Fibroblast of villous mesenchyme (primary cell): Measurements from ENCODE around the gene C11orf97. TPM values are rescaled to one million over a fixed set of nuclear protein-coding genes. Genes with fewer than 3 reads are reported as not detected.
"Not testable (repeated sequence)": the region's sequence is repeated elsewhere in the genome, so short reads cannot be mapped to it uniquely, and the experiment has no call there.

ENCODE experiments used
- DNase-seq: peaks from one replicate; pipeline ENCODE4 v3.0.0-alpha.2; 2010; ENCODE audit warnings: low read depth
- H3K4me3 ChIP-seq: 2 replicates; pipeline ENCODE4 v1.5.1; 2011; ENCODE audit warnings: low read depth, mild to moderate bottlenecking, low read length
- CTCF ChIP-seq: IDR thresholded peaks from 2 replicates; pipeline ENCODE4 v1.5.1; 2012; ENCODE audit warnings: low read depth, mild to moderate bottlenecking, low read length; ENCODE audit not compliant: insufficient read depth
- small RNA-seq: library from RNA; depleted of rRNA; stranded (forward); fragments of <200 nt; gene quantifications from one replicate; pipeline ENCODE3, GENCODE V24; 2012
- total RNA-seq: library from RNA; depleted of rRNA; stranded (reverse); fragments of >200 nt; gene quantifications from 2 replicates; pipeline ENCODE4 v1.2.3, GENCODE V29; 2012

C11orf97 gene
- total RNA-seq, 1 donor = not detected

- DNase-seq = no peak
- no peak for TF ChIP-seq CTCF
- no peak within 1 kb of the TSS for H3K4me3 ChIP-seq
These were observed 55.0 kb downstream of the C11orf97 start, which contains the start of gene PIWIL4 for GRCh38 chr11:94567181-94567670. PIWIL4 (plus strand) TSS chr11:94567368; CDS start chr11:94567519, 151 bp downstream.

GRCh38 chr11:94568200-94568599, 55.9 kb downstream of the C11orf97 start:
- no peak for TF ChIP-seq CTCF
- H3K4me3 ChIP-seq = no peak overlapping the region

GRCh38 chr11:94568717-94569116, 56.5 kb downstream of the C11orf97 start:
- no peak for TF ChIP-seq CTCF
- H3K4me3 ChIP-seq = no peak overlapping the region
- no peak for DNase-seq

More at GRCh38 chr11:94568200-94568599, 55.9 kb downstream of the C11orf97 start:
- DNase-seq = no peak

GRCh38 chr11:94572975-94573374, 60.7 kb downstream of the C11orf97 start:
- DNase-seq = not testable (repeated sequence)

GRCh38 chr11:94574193-94574961, 62.1 kb downstream of the C11orf97 start:
- DNase-seq = peak; percentile 84
- no peak for TF ChIP-seq CTCF
- H3K4me3 ChIP-seq = peak overlapping the region; percentile 52

More at GRCh38 chr11:94572975-94573374, 60.7 kb downstream of the C11orf97 start:
- not testable (repeated sequence) for H3K4me3 ChIP-seq

GRCh38 chr11:94576306-94576705, 64.0 kb downstream of the C11orf97 start:
- no peak for TF ChIP-seq CTCF
- H3K4me3 ChIP-seq = no peak overlapping the region
- DNase-seq = no peak

- no peak for TF ChIP-seq CTCF
- DNase-seq = peak; percentile 82
- H3K4me3 ChIP-seq = no peak overlapping the region
These were observed 65.6 kb downstream of the C11orf97 start for GRCh38 chr11:94577841-94578240.

Small RNA genes within 50 kb of the gene (small RNA-seq; reads per million reads assigned to genes)
- 3.5 reads per million, percentile 73 among the genes with 10 or more reads in this experiment for gene MIR548L

Other genes starting within 250 kb of the C11orf97 start
- not detected in 2 replicates for gene IZUMO1R, start 207.9 kb upstream of the C11orf97 start, total RNA-seq
- gene GPR83, start 111.0 kb upstream of the C11orf97 start, total RNA-seq = under 0.01 TPM in 1 of 2 replicates, not detected in the other
- 10.0 and 11.7 TPM in 2 replicates for gene MRE11, start 18.6 kb upstream of the C11orf97 start, total RNA-seq
- gene ANKRD49, start 18.5 kb upstream of the C11orf97 start, total RNA-seq = 11.0 and 14.2 TPM in 2 replicates
- gene FUT4, start 31.5 kb downstream of the C11orf97 start, total RNA-seq = 4.3 and 4.5 TPM in 2 replicates
- gene PIWIL4, start 54.9 kb downstream of the C11orf97 start, total RNA-seq = 0.64 and 0.86 TPM in 2 replicates